Fibroblast of mammary gland (primary cell): ENCODE data around the gene COL4A1.

Experiments used
- DNase-seq: peaks from one replicate; pipeline ENCODE4 v3.0.0-alpha.2; 2010; ENCODE audit warnings: low read depth
- H3K4me3 ChIP-seq: 2 replicates; pipeline ENCODE4 v1.5.1; 2011; ENCODE audit warnings: low read depth, mild to moderate bottlenecking, low read length, moderate library complexity; ENCODE audit not compliant: control insufficient read depth
- TF ChIP-seq, protein P1 (sequence below): conservative IDR thresholded peaks from 2 replicates; pipeline ENCODE4 v1.5.1; 2011; ENCODE audit warnings: low read depth, low read length, inconsistent platforms; ENCODE audit not compliant: control insufficient read depth, insufficient read depth

Gene COL4A1

DNA sequence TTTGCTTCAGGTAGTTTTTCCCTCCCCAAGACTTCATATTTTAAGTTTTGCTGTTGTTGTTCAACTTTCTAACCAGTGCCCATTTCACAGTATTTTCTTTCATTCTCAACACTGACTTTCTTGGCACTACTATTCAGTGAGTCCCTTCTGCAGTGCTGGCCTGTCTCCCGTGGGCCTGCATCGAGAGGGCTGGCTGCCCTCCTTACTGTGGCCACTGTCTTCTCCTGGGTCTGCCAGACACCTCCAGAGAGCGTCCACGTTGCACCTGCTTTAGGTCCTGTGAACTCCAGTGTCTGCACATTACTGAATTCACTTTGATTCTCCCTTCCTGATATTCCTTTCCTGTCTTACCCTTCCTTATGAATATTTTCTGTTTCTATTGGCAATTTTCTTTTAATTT is 27.3 kb downstream of the COL4A1 start:
- TF ChIP-seq, protein P1, sequence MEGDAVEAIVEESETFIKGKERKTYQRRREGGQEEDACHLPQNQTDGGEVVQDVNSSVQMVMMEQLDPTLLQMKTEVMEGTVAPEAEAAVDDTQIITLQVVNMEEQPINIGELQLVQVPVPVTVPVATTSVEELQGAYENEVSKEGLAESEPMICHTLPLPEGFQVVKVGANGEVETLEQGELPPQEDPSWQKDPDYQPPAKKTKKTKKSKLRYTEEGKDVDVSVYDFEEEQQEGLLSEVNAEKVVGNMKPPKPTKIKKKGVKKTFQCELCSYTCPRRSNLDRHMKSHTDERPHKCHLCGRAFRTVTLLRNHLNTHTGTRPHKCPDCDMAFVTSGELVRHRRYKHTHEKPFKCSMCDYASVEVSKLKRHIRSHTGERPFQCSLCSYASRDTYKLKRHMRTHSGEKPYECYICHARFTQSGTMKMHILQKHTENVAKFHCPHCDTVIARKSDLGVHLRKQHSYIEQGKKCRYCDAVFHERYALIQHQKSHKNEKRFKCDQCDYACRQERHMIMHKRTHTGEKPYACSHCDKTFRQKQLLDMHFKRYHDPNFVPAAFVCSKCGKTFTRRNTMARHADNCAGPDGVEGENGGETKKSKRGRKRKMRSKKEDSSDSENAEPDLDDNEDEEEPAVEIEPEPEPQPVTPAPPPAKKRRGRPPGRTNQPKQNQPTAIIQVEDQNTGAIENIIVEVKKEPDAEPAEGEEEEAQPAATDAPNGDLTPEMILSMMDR, result no peak
- DNase-seq, result no peak
- no peak overlapping the region for H3K4me3 ChIP-seq

DNA sequence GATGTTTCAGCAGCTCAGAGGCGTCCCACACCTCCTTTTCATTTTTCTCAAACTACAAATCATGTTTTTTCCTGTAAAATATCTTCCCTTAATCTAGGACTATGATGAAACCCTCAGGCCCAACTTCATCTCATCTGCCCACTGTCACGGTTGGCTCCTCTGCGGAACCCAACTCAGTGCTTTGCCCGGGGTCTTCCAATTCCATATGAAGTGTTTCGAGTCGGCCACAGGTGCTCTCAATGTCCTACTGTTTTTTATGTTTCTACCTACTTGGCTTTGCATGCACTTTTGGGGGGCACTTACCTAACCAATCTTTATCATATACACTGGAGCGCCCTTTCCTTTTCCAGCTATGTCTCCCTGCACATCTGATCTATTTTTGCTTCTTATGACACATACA is 28.1 kb downstream of the COL4A1 start:
- TF ChIP-seq, protein P1, result no peak
- no peak for DNase-seq
- H3K4me3 ChIP-seq, result no peak overlapping the region

DNA sequence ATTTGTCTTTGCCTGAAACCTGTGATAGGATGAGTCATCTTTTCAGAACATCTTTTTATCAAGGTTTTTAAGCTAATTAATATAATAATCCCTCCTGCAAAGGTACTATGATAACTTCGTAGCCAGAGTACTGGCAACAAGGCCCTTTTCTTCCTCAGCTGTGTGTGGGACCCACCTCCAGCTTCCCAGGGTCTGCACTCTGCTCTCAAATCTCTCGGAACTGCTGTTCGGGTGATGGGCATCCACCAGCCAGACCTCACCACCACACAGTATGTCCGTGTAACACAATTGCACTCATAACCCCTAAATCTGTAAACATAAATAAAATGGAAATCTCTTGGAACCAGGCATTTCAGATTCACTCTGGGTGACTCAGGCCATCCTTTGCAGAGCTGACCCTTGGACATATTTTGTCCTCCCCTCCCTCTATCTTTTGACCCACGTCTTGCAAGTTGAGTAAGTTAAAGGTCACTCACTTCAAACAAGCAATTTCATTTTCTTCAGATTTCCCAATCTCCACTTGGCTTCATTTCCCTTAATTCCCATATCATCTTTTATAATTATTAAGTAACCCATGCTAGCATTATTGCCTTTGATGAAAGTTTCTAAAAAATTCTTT is 29.5 kb downstream of the COL4A1 start:
- H3K4me3 ChIP-seq, result no peak overlapping the region
- DNase-seq, result peak; percentile 47
- TF ChIP-seq, protein P1, result no peak

DNA sequence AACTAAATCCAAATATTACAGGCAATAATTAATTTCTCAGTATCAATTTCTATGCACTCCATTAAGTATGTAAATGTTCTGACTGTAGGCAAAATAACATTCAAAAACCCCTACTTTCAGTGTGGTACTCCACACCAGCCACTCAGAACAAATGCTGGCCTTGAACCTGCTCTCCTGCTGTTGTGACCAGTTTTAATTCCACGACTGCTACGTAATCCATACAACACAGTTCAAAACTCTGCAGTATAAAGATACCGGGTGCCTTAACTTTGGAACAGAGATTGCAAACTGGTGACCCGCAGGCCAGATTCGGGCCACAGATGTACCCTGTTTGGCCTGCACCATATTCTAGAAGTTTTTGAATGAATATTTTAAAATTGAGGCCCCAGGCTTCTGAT is 30.4 kb downstream of the COL4A1 start:
- no peak for DNase-seq
- TF ChIP-seq, protein P1, result no peak
- no peak overlapping the region for H3K4me3 ChIP-seq

DNA sequence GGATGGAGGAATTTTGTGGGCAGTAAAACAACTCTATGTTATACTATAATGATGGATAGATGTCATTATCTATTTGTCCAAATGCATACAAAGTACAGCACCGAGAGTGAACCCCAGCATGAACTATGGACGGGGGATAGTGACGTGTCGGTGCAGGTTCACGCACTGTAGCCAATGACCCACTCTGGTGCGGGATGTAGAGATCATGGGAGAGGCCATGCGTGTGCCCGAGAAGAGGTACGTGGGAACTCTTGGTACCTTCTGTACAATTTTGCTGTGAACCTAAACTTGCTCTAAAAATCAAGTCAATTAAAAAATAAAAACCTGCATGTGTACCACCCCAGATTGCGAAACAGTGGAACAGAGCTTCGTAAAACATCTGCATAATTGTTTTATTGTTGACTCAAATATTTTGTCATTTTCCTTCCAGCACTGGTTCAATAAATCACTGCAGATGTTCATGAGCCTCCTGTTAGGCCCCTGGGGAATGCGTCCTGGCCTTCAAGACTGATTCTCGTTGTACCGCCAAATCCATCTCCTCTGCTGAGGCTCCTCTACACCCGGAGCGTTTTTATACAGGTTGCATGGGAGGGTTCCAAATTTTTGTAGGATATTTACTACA is 30.9 kb downstream of the COL4A1 start:
- no peak overlapping the region for H3K4me3 ChIP-seq
- TF ChIP-seq, protein P1, result no peak
- DNase-seq, result peak; percentile 78

DNA sequence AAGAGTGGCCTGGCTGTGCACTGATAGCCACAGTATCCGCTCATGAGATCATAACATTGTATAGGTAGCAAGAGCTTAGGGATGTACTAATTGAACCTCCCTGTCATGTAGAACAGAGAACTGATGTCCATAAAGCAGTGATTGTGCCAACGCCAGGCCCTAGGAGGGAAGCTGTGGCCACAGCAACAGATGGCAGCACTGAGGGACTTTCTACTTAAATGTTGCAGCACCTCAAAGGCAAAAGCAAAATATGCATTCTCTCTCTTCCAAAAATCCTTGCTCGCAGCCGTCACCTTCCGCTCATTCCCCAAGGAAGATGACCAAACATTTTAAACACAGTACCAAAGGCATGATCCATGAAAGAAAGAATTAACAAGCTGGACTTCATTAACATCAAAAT is 32.3 kb downstream of the COL4A1 start:
- no peak for DNase-seq
- TF ChIP-seq, protein P1, result peak; percentile 23
- no peak overlapping the region for H3K4me3 ChIP-seq
